Activated CD4-positive, alpha-beta T cell treated with anti-CD3 and anti-CD28 coated beads for 36 hours (primary cell): Measurements from ENCODE around the gene SEC14L2. TPM values are rescaled to one million over a fixed set of nuclear protein-coding genes. Genes with fewer than 3 reads are reported as not detected.
"Not testable (repeated sequence)": the region's sequence is repeated elsewhere in the genome, so short reads cannot be mapped to it uniquely, and the experiment has no call there.

Source experiments
- ATAC-seq: fragments of 200-7000 bp; cut with Tn5 transposase; one replicate; pipeline ENCODE4 v1.10.0; 2021; ENCODE audit warnings: mild to moderate bottlenecking, moderate library complexity
- CTCF ChIA-PET: fragments of 350-600 bp; sonication (Branson Sonifier 250); formaldehyde crosslinking; loops from one replicate; lab custom pipeline; 2021; ENCODE audit warnings: antibody characterized with exemption; lab: Charles Lee
- POLR2A ChIA-PET: fragments of 350-600 bp; sonication (Branson Sonifier 250); formaldehyde crosslinking; loops from one replicate; lab custom pipeline; 2021; ENCODE audit warnings: antibody characterized with exemption, inconsistent platforms; lab: Charles Lee
- DNase-seq: peaks from one replicate; pipeline ENCODE4 v3.0.0-alpha.2; 2020
- H3K27ac Mint-ChIP-seq: one replicate; pipeline ENCODE4 v1.8.0; 2021; ENCODE audit warnings: mixed read lengths
- H3K27me3 Mint-ChIP-seq: one replicate; pipeline ENCODE4 v1.8.0; 2021; ENCODE audit warnings: mixed read lengths
- H3K36me3 Mint-ChIP-seq: one replicate; pipeline ENCODE4 v1.8.0; 2021; ENCODE audit warnings: low read depth, mixed read lengths
- H3K4me1 Mint-ChIP-seq: one replicate; pipeline ENCODE4 v1.8.0; 2021; ENCODE audit warnings: mixed read lengths
- H3K4me3 Mint-ChIP-seq: one replicate; pipeline ENCODE4 v1.8.0; 2021; ENCODE audit warnings: mild to moderate bottlenecking, moderate library complexity, mixed read lengths
- H3K9me3 Mint-ChIP-seq: one replicate; pipeline ENCODE4 v1.8.0; 2021; ENCODE audit warnings: low read depth, mixed read lengths
- intact Hi-C, 2 experiments: fragments of 100-400 bp; cut with DNase I in 1 of 2; cut with micrococcal nuclease in 1 of 2; formaldehyde crosslinking; loops; one replicate each; pipeline versions ENCODE4 v1.14.2 to v1.15.1; 2022 to 2024; cut with DNase I, micrococcal nuclease
- total RNA-seq, 2 experiments: library from RNA; stranded (reverse); gene quantifications; one replicate each; pipeline ENCODE4 v1.2.3, GENCODE V29; 2021

Gene SEC14L2
- total RNA-seq, 2 experiments from 2014 or later, result 13.8 to 18.2 TPM

DNA sequence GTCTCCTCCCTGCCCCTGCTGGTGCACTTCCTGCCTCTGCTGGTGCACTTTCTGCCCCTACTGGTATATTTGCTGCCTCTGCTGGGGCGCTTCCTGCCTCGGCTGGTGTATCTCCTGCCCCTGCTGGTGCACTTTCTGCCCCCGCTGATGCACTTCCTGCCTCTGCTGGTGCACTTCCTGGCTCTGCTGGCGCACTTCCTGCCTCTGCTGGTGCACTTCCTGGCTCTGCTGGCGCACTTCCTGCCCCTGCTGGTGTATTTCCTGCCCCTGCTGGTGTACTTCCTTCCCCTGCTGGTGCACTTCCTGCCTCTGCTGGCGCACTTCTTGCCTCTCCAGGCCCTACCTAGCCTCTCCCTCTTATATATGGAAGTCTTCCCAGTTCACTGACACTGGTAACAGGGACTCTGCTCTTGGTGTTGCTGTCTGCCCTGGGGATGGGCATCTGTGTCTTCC lies 38.9 kb downstream of the SEC14L2 start:
- peak overlapping the region; percentile 93 for H3K27ac Mint-ChIP-seq
- H3K27me3 Mint-ChIP-seq, result peaks cover 10% of the 10 kb centered on the region
- H3K36me3 Mint-ChIP-seq, result peaks cover 11% of the 10 kb centered on the region
- H3K4me1 Mint-ChIP-seq, result peaks cover 27% of the 10 kb centered on the region
- peaks cover 10% of the 10 kb centered on the region for H3K9me3 Mint-ChIP-seq
- intact Hi-C loops, result loop anchor here in 1 of 2 experiments (1.0 kb wide), 1 partner anchor 9 kb away; no protein-coding TSS in a partner anchor
- ChIA-PET POLR2A (interaction anchor here (1.0 kb wide), 1 partner anchor 21 kb away, joined by 3 read pairs; no protein-coding TSS in a partner anchor), CTCF (interaction anchor here (0.6 to 2.7 kb wide), 7 partner anchors 9 to 647 kb away, joined by 3 to 16 read pairs (median 4); partner anchors contain the start of gene MTFP1)
- ATAC-seq, result peak; percentile 87
- H3K4me3 Mint-ChIP-seq, result peak overlapping the region; percentile 75
- peak; percentile 85 for DNase-seq

DNA sequence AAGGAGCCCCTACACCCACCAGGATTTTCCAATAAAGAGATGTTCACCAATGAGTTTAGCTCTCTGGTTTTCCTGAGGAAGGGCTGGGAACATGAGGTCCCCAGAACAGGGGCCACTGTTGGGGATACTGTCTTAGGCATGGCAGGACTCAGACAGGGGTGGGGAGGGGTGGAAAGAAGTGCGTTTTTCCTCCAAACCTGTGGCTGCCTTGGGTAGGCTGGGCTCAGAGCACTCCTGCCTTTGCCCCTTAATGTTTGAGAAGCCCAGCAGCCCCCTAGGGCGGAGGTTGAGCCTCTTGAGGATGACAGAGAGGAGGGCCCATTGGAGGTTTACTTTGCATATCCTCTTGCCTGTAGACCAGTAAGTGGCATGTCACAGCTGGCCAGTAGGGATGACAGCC lies 39.4 kb downstream of the SEC14L2 start:
- Mint-ChIP-seq H3K9me3 (peaks cover 10% of the 10 kb centered on the region), H3K4me3 (peak overlapping the region; percentile 75), H3K27ac (peak overlapping the region; percentile 93), H3K4me1 (peaks cover 27% of the 10 kb centered on the region), H3K36me3 (peaks cover 11% of the 10 kb centered on the region), H3K27me3 (peaks cover 13% of the 10 kb centered on the region)
- intact Hi-C loops, result no loop called here
- ATAC-seq (no peak), DNase-seq (no peak)
- POLR2A ChIA-PET, result interaction anchor here (1.0 kb wide), 1 partner anchor 21 kb away, joined by 3 read pairs; no protein-coding TSS in a partner anchor
- CTCF ChIA-PET, result interaction anchor here (0.6 to 2.7 kb wide), 7 partner anchors 9 to 647 kb away, joined by 3 to 16 read pairs (median 4); partner anchors contain the start of gene MTFP1

DNA sequence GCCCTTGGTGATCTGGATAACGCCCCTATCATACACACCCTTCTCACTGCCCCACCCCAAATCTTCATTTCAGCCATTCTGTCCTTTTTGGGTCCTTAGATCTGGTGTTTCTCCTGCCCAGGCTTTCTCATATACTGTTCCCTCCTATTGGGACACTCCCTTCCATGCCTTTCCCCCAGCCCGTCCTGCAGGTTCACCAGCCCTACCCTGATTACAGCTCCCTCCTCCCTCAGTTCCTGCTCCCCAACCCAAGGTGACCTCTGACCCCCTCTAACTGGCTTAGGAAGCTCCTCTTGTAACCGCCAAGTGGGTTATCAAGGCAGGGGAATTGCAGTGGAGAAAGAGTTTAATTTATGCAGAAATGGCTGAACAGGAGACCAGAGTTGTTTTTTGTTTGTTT lies 41.7 kb downstream of the SEC14L2 start:
- Mint-ChIP-seq H3K27ac (no peak overlapping the region), H3K36me3 (peaks cover 11% of the 10 kb centered on the region), H3K9me3 (peaks cover 12% of the 10 kb centered on the region), H3K4me1 (peaks cover 36% of the 10 kb centered on the region), H3K4me3 (no peak overlapping the region), H3K27me3 (peaks cover 13% of the 10 kb centered on the region)
- ATAC-seq (no peak), DNase-seq (no peak)
- CTCF ChIA-PET, result interaction anchor here (1.7 kb wide), 1 partner anchor 12 kb away, joined by 8 read pairs; the partner anchor contains the start of gene MTFP1
- POLR2A ChIA-PET, result no interaction called here
- intact Hi-C loops, result no loop called here

GRCh38 chr22:30439226-30439625 lies 42.4 kb downstream of the SEC14L2 start:
- POLR2A ChIA-PET, result no interaction called here
- DNase-seq (no peak), ATAC-seq (no peak)
- no peak overlapping the region for H3K27ac Mint-ChIP-seq
- H3K36me3 Mint-ChIP-seq, result peaks cover 11% of the 10 kb centered on the region
- no peak overlapping the region for H3K4me3 Mint-ChIP-seq
- CTCF ChIA-PET, result interaction anchor here (1.7 kb wide), 1 partner anchor 13 kb away, joined by 8 read pairs; the partner anchor contains the start of gene MTFP1
- peaks cover 29% of the 10 kb centered on the region for H3K4me1 Mint-ChIP-seq
- H3K9me3 Mint-ChIP-seq, result peaks cover 12% of the 10 kb centered on the region
- intact Hi-C loops, result no loop called here
- H3K27me3 Mint-ChIP-seq, result peaks cover 13% of the 10 kb centered on the region

GRCh38 chr22:30439836-30440235 lies 43.0 kb downstream of the SEC14L2 start:
- Mint-ChIP-seq H3K36me3 (peaks cover 9% of the 10 kb centered on the region), H3K4me3 (no peak overlapping the region), H3K27me3 (peaks cover 13% of the 10 kb centered on the region), H3K4me1 (peaks cover 24% of the 10 kb centered on the region), H3K27ac (no peak overlapping the region), H3K9me3 (peaks cover 12% of the 10 kb centered on the region)
- intact Hi-C loops, result no loop called here
- CTCF ChIA-PET, result interaction anchor here (0.8 kb wide), 1 partner anchor 49 kb away, joined by 5 read pairs; no protein-coding TSS in a partner anchor
- ATAC-seq (no peak), DNase-seq (no peak)
- POLR2A ChIA-PET, result no interaction called here

GRCh38 chr22:30441088-30441487 lies 44.3 kb downstream of the SEC14L2 start:
- no peaks in the 10 kb centered on the region for H3K36me3 Mint-ChIP-seq
- H3K27me3 Mint-ChIP-seq, result peaks cover 17% of the 10 kb centered on the region
- no peak for ATAC-seq
- H3K4me3 Mint-ChIP-seq, result no peak overlapping the region
- intact Hi-C loops, result no loop called here
- no peak overlapping the region for H3K27ac Mint-ChIP-seq
- H3K9me3 Mint-ChIP-seq, result peaks cover 4% of the 10 kb centered on the region
- no peak for DNase-seq
- CTCF ChIA-PET, result no interaction called here
- H3K4me1 Mint-ChIP-seq, result peaks cover 16% of the 10 kb centered on the region
- POLR2A ChIA-PET, result no interaction called here

- ChIA-PET POLR2A (no interaction called here), CTCF (interaction anchor here (0.6 to 3.5 kb wide), 15 partner anchors 9 to 971 kb away, joined by 3 to 21 read pairs (median 4); partner anchors contain the start of genes CASTOR1, MTFP1 and SLC35E4)
- H3K9me3 Mint-ChIP-seq, result peaks cover 2% of the 10 kb centered on the region
- peak; percentile 81 for DNase-seq
- no peak overlapping the region for H3K27ac Mint-ChIP-seq
- H3K4me3 Mint-ChIP-seq, result no peak overlapping the region
- H3K4me1 Mint-ChIP-seq, result peaks cover 16% of the 10 kb centered on the region
- peaks cover 17% of the 10 kb centered on the region for H3K27me3 Mint-ChIP-seq
- peak; percentile 73 for ATAC-seq
- intact Hi-C loops, result loop anchor here (1.0 kb wide), 2 partner anchors 40 to 157 kb away; no protein-coding TSS in a partner anchor
- H3K36me3 Mint-ChIP-seq, result no peaks in the 10 kb centered on the region
Measured at GRCh38 chr22:30444632-30445437, 48.0 kb downstream of the SEC14L2 start.

GRCh38 chr22:30445438-30446145 lies 48.8 kb downstream of the SEC14L2 start:
- Mint-ChIP-seq H3K9me3 (peaks cover 2% of the 10 kb centered on the region), H3K4me3 (no peak overlapping the region), H3K4me1 (peaks cover 16% of the 10 kb centered on the region), H3K27me3 (peaks cover 15% of the 10 kb centered on the region), H3K27ac (no peak overlapping the region), H3K36me3 (no peaks in the 10 kb centered on the region)
- DNase-seq (no peak), ATAC-seq (peak; percentile 6)
- ChIA-PET POLR2A (no interaction called here), CTCF (interaction anchor here (0.6 to 3.5 kb wide), 11 partner anchors 9 to 165 kb away, joined by 3 to 21 read pairs (median 5); partner anchors contain the start of genes CASTOR1 and MTFP1)
- intact Hi-C loops, result loop anchor here (1.0 kb wide), 1 partner anchor 40 kb away; no protein-coding TSS in a partner anchor

GRCh38 chr22:30447656-30448055 lies 50.8 kb downstream of the SEC14L2 start:
- Mint-ChIP-seq H3K27me3 (peaks cover 11% of the 10 kb centered on the region), H3K4me3 (no peak overlapping the region), H3K27ac (no peak overlapping the region), H3K36me3 (no peaks in the 10 kb centered on the region), H3K9me3 (no peaks in the 10 kb centered on the region), H3K4me1 (peaks cover 11% of the 10 kb centered on the region)
- CTCF ChIA-PET, result no interaction called here
- POLR2A ChIA-PET, result no interaction called here
- ATAC-seq, result no peak
- DNase-seq, result no peak
- intact Hi-C loops, result no loop called here

- H3K9me3 Mint-ChIP-seq, H3K27me3 Mint-ChIP-seq, H3K4me1 Mint-ChIP-seq, H3K27ac Mint-ChIP-seq, DNase-seq, H3K4me3 Mint-ChIP-seq, POLR2A ChIA-PET, intact Hi-C loops, ATAC-seq, H3K36me3 Mint-ChIP-seq: not testable (repeated sequence)
- CTCF ChIA-PET, result interaction anchor here (0.8 to 1.1 kb wide), 2 partner anchors 24 to 626 kb away, joined by 3 to 4 read pairs; no protein-coding TSS in a partner anchor
Measured at GRCh38 chr22:30451488-30451887, 54.7 kb downstream of the SEC14L2 start.

DNA sequence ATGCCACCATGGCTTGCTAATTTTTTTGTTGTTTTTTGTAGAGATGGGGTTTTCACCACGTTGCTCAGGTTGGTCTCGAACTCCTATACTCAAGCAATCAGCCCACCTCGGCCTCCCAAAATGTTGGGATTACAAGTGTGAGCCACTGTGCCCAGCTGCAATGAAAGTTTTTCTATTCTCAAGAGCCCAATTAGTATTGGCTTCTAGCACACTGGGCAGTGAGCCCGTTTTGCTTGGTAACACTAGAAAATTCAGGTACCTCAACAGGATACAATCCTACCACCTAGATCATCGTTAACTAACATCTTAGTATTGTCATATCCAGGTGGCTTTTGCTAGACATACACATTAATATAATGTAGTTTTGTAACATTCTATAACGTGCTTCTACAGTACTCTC lies 56.0 kb downstream of the SEC14L2 start:
- Mint-ChIP-seq H3K9me3 (no peaks in the 10 kb centered on the region), H3K27ac (no peak overlapping the region), H3K4me3 (no peak overlapping the region), H3K4me1 (no peaks in the 10 kb centered on the region), H3K27me3 (peaks cover 2% of the 10 kb centered on the region), H3K36me3 (no peaks in the 10 kb centered on the region)
- ChIA-PET POLR2A (no interaction called here), CTCF (interaction anchor here (1.2 kb wide), 1 partner anchor 11 kb away, joined by 3 read pairs; no protein-coding TSS in a partner anchor)
- no peak for DNase-seq
- ATAC-seq, result no peak
- intact Hi-C loops, result no loop called here
